Measurements from ENCODE around the gene TCHP.

DNA sequence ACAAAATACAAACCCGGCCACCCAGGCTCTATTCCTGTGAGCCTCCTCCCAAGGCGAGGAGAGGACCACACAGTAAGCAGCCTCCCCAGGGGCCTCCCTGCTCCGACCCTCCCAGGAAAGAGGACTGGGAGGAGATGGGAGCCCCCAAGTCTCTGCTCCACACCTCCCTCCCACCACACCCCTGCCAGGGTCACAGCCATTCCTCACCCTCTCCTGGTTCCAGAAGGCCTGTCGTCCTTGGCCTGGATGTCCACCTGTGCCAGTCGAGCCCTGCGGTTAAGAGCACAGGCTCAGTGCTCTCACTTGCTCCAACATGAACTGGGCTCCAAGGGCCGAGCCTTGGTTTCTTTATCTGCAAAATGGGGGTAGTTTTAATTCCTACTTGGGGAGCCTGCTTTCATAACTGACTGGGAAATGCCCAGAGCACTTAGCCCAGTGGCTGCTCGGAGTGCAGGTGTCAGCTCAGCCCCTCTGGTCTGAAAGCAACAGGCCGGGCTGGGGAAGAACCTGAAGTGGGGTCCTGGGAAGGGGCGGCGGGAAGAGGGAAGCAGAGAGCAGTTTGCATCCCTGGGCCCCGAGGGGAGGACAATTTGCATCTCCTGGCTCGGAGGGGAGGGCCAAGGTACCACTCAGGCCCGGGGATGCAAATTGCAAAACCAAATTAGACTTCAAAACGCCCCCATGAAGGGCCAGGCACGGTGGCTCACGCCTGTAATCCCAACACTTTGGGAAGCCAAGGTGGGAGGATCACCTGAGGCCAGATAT is 23.6 kb downstream of the TCHP start:
- TF ChIP-seq, protein P1, sequence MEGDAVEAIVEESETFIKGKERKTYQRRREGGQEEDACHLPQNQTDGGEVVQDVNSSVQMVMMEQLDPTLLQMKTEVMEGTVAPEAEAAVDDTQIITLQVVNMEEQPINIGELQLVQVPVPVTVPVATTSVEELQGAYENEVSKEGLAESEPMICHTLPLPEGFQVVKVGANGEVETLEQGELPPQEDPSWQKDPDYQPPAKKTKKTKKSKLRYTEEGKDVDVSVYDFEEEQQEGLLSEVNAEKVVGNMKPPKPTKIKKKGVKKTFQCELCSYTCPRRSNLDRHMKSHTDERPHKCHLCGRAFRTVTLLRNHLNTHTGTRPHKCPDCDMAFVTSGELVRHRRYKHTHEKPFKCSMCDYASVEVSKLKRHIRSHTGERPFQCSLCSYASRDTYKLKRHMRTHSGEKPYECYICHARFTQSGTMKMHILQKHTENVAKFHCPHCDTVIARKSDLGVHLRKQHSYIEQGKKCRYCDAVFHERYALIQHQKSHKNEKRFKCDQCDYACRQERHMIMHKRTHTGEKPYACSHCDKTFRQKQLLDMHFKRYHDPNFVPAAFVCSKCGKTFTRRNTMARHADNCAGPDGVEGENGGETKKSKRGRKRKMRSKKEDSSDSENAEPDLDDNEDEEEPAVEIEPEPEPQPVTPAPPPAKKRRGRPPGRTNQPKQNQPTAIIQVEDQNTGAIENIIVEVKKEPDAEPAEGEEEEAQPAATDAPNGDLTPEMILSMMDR (IDR thresholded peaks at IDR 0.05): no peak
- TF ChIP-seq POLR2AphosphoS5 (IDR thresholded peaks at IDR 0.05) (no peak), EP300 (IDR thresholded peaks at IDR 0.05) (no peak), POLR2A (IDR thresholded peaks at IDR 0.05; ENCODE audit: low read depth) (no peak)
